HepG2 (cell line): ENCODE results near the gene PADI2.

ENCODE experiments used
- CHD2 ChIP-seq: IDR thresholded peaks from 2 replicates; pipeline ENCODE4 v1.6.1; 2011; ENCODE audit warnings: low read depth, low read length, improper control_type of control experiment
- GABPA ChIP-seq, 2 experiments: IDR thresholded peaks; 2 replicates each; pipeline ENCODE4 v1.6.1; 2011 to 2016; ENCODE audit warnings: low read depth in 2 of 2, low read length in 1 of 2, missing biosample characterization in 1 of 2, missing genetic modification characterization in 1 of 2
- KLF16 ChIP-seq, 2 experiments: sonication (generic) in 1 of 2; formaldehyde crosslinking in 1 of 2; IDR thresholded peaks; 2 replicates each; pipeline versions ENCODE4 v1.6.1 to v1.8.0; 2016 to 2023; ENCODE audit warnings: missing genetic modification reagents in 2 of 2, missing compliant biosample characterization in 1 of 2
- RAD21 ChIP-seq: fragments of 450-650 bp; formaldehyde crosslinking; IDR thresholded peaks from 2 replicates; pipeline ENCODE4 v1.5.0; 2020; ENCODE audit warnings: mild to moderate bottlenecking
- TAF1 ChIP-seq: sonication (generic); formaldehyde crosslinking; IDR thresholded peaks from 2 replicates; pipeline ENCODE4 v1.4.0; 2020; ENCODE audit warnings: missing genetic modification reagents
- ZNF331 ChIP-seq: sonication (generic); formaldehyde crosslinking; IDR thresholded peaks from 2 replicates; pipeline ENCODE4 v1.4.0; 2020; ENCODE audit warnings: missing genetic modification reagents
- TF ChIP-seq, protein P1 (sequence below): sonication (generic); formaldehyde crosslinking; IDR thresholded peaks from 2 replicates; pipeline ENCODE4 v1.5.0; 2020; ENCODE audit warnings: mild to moderate bottlenecking, missing genetic modification reagents, moderate library complexity
- TF ChIP-seq, protein P2 (sequence below): IDR thresholded peaks from 2 replicates; pipeline ENCODE4 v1.6.1; 2012; ENCODE audit warnings: inconsistent platforms
- TF ChIP-seq, protein P3 (sequence below), 2 experiments: IDR thresholded peaks; 2 replicates each; pipeline ENCODE4 v1.6.1; 2011 to 2012; ENCODE audit warnings: low read length in 2 of 2, borderline replicate concordance in 1 of 2, low read depth in 1 of 2, mild to moderate bottlenecking in 1 of 2, moderate library complexity in 1 of 2
- TF ChIP-seq, protein P4 (sequence below): sonication (generic); formaldehyde crosslinking; IDR thresholded peaks from 2 replicates; pipeline ENCODE4 v1.4.0; 2020; ENCODE audit warnings: missing genetic modification reagents

DNA sequence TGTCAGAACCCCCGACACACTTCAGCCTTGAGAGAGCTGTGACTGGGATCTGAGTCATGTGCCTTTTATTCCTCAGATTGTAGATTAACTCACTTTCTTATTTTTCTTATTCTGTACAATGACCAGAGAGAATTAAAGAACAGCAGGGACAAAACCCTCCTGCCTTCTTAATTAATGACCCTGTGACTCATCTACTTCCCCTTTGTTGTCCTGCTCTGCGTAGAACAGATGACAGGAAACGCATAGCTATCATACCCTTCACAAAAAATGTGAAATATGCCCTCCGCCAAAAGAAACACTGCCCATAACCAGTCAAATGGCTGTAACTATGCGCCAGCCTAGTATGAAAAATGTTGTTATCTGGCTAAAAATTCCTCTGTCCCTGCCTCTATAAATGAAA lies 9.1 kb upstream of the PADI2 start:
- TF ChIP-seq, protein P1, sequence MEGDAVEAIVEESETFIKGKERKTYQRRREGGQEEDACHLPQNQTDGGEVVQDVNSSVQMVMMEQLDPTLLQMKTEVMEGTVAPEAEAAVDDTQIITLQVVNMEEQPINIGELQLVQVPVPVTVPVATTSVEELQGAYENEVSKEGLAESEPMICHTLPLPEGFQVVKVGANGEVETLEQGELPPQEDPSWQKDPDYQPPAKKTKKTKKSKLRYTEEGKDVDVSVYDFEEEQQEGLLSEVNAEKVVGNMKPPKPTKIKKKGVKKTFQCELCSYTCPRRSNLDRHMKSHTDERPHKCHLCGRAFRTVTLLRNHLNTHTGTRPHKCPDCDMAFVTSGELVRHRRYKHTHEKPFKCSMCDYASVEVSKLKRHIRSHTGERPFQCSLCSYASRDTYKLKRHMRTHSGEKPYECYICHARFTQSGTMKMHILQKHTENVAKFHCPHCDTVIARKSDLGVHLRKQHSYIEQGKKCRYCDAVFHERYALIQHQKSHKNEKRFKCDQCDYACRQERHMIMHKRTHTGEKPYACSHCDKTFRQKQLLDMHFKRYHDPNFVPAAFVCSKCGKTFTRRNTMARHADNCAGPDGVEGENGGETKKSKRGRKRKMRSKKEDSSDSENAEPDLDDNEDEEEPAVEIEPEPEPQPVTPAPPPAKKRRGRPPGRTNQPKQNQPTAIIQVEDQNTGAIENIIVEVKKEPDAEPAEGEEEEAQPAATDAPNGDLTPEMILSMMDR (CRISPR knock-in tag) = no peak
- TF ChIP-seq TAF1 (no peak), RAD21 (CRISPR knock-in tag) (no peak), CHD2 (no peak), ZNF331 (CRISPR knock-in tag) (no peak), GABPA (IDR thresholded peaks at IDR 0.05; ENCODE audit: low read depth, low read length) (no peak), GABPA (CRISPR knock-in tag; IDR thresholded peaks at IDR 0.05; ENCODE audit: low read depth) (no peak), KLF16 (CRISPR knock-in tag; IDR thresholded peaks at IDR 0.05) (no peak)
- TF ChIP-seq, protein P2, sequence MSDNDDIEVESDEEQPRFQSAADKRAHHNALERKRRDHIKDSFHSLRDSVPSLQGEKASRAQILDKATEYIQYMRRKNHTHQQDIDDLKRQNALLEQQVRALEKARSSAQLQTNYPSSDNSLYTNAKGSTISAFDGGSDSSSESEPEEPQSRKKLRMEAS = no peak
- TF ChIP-seq, protein P3, sequence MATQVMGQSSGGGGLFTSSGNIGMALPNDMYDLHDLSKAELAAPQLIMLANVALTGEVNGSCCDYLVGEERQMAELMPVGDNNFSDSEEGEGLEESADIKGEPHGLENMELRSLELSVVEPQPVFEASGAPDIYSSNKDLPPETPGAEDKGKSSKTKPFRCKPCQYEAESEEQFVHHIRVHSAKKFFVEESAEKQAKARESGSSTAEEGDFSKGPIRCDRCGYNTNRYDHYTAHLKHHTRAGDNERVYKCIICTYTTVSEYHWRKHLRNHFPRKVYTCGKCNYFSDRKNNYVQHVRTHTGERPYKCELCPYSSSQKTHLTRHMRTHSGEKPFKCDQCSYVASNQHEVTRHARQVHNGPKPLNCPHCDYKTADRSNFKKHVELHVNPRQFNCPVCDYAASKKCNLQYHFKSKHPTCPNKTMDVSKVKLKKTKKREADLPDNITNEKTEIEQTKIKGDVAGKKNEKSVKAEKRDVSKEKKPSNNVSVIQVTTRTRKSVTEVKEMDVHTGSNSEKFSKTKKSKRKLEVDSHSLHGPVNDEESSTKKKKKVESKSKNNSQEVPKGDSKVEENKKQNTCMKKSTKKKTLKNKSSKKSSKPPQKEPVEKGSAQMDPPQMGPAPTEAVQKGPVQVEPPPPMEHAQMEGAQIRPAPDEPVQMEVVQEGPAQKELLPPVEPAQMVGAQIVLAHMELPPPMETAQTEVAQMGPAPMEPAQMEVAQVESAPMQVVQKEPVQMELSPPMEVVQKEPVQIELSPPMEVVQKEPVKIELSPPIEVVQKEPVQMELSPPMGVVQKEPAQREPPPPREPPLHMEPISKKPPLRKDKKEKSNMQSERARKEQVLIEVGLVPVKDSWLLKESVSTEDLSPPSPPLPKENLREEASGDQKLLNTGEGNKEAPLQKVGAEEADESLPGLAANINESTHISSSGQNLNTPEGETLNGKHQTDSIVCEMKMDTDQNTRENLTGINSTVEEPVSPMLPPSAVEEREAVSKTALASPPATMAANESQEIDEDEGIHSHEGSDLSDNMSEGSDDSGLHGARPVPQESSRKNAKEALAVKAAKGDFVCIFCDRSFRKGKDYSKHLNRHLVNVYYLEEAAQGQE (IDR thresholded peaks at IDR 0.05; ENCODE audit: borderline replicate concordance in 1 of 2, low read depth in 1 of 2, low read length in 2 of 2) = no peak
- TF ChIP-seq, protein P4, sequence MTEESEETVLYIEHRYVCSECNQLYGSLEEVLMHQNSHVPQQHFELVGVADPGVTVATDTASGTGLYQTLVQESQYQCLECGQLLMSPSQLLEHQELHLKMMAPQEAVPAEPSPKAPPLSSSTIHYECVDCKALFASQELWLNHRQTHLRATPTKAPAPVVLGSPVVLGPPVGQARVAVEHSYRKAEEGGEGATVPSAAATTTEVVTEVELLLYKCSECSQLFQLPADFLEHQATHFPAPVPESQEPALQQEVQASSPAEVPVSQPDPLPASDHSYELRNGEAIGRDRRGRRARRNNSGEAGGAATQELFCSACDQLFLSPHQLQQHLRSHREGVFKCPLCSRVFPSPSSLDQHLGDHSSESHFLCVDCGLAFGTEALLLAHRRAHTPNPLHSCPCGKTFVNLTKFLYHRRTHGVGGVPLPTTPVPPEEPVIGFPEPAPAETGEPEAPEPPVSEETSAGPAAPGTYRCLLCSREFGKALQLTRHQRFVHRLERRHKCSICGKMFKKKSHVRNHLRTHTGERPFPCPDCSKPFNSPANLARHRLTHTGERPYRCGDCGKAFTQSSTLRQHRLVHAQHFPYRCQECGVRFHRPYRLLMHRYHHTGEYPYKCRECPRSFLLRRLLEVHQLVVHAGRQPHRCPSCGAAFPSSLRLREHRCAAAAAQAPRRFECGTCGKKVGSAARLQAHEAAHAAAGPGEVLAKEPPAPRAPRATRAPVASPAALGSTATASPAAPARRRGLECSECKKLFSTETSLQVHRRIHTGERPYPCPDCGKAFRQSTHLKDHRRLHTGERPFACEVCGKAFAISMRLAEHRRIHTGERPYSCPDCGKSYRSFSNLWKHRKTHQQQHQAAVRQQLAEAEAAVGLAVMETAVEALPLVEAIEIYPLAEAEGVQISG (CRISPR knock-in tag) = no peak
